Spleen (tissue), 7 donors: ENCODE measurements around the gene TTC7B.

Experiments
- POLR2A ChIP-seq, 3 donors: fragments of 450-650 bp; IDR thresholded peaks; one replicate each; pipeline ENCODE4 v1.5.1; 2017; ENCODE audit warnings: antibody characterized with exemption in 3 of 3, mild to moderate bottlenecking in 1 of 3
- POLR2AphosphoS5 ChIP-seq, 3 donors: sonication (generic); formaldehyde crosslinking; IDR thresholded peaks; one replicate each; pipeline ENCODE4 v1.5.1; 2017; ENCODE audit warnings: antibody characterized with exemption in 3 of 3
- TF ChIP-seq, protein P1 (sequence below), 11 experiments: fragments of 200-600 bp in 7 of 11; fragments of 450-650 bp in 4 of 11; sonication (generic) in 4 of 11; IDR thresholded peaks in 8 of 11; conservative IDR thresholded peaks in 3 of 11; 1 replicate in 7 of 11; 2 replicates in 4 of 11; pipeline versions ENCODE4 v1.4.0 to v1.8.0; 2016 to 2021; ENCODE audit warnings: antibody characterized with exemption in 11 of 11, inconsistent platforms in 4 of 11, mild to moderate bottlenecking in 1 of 11
- donor health status: DM: no; HTN: no; CAD: no; lungs with moderate emphysema.
- donor health status: DM: no; HTN: no; CAD: no.
- donor health status: DM: no; HTN: no; CAD: no.

DNA sequence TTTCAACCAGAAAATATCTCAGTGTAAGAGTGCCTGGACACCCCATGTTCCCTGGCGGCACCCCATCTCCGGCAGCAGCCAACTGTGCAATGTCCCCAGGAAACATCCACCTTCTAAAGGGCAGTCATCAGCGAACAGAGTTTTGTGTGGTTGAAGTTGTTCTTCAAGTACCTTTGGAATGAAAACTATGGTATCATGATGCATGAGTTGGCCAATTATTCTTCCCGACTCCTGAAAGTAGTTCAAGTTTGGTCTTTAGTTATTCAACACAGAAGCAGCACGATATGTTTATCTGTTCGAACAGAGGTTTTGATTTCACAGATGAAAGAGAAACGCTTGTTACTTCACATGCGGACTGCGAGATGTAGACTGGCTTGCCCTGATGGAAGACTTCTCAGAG lies 21.1 kb upstream of the TTC7B start:
- TF ChIP-seq, protein P1, sequence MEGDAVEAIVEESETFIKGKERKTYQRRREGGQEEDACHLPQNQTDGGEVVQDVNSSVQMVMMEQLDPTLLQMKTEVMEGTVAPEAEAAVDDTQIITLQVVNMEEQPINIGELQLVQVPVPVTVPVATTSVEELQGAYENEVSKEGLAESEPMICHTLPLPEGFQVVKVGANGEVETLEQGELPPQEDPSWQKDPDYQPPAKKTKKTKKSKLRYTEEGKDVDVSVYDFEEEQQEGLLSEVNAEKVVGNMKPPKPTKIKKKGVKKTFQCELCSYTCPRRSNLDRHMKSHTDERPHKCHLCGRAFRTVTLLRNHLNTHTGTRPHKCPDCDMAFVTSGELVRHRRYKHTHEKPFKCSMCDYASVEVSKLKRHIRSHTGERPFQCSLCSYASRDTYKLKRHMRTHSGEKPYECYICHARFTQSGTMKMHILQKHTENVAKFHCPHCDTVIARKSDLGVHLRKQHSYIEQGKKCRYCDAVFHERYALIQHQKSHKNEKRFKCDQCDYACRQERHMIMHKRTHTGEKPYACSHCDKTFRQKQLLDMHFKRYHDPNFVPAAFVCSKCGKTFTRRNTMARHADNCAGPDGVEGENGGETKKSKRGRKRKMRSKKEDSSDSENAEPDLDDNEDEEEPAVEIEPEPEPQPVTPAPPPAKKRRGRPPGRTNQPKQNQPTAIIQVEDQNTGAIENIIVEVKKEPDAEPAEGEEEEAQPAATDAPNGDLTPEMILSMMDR (IDR thresholded peaks at IDR 0.05 in 8 of 11, conservative IDR thresholded peaks at IDR 0.05 in 3 of 11): no peak
- no peak for TF ChIP-seq POLR2AphosphoS5 (IDR thresholded peaks at IDR 0.05)
- no peak for TF ChIP-seq POLR2A (IDR thresholded peaks at IDR 0.05)
